ENCODE measurements around the gene NDC80.

The NDC80 gene

GRCh38 chr18:2587788-2588187 is 16.4 kb downstream of the NDC80 start:
- Histone ChIP-seq H4K91ac (ENCODE audit: low read depth, low read length, poor library complexity) (no peak overlapping the region), H2BK15ac (ENCODE audit: low read length) (no peak overlapping the region), H3K14ac (ENCODE audit: low read length) (no peak overlapping the region), H3K4ac (ENCODE audit: low read length) (no peak overlapping the region), H2AK5ac (ENCODE audit: low read depth, low read length) (no peak overlapping the region), H3K4me3 (ENCODE audit: low read length in 2 of 2) (no peak overlapping the region), H3K4me2 (ENCODE audit: insufficient read depth, low read length, poor library complexity, severe bottlenecking) (no peak overlapping the region), H3K79me1 (ENCODE audit: low read depth, low read length) (no peaks in the 10 kb centered on the region), H3K4me1 (ENCODE audit: control insufficient read depth in 2 of 2, insufficient read depth in 1 of 2, low read depth in 1 of 2, low read length in 2 of 2) (no peaks in the 10 kb centered on the region), H2BK120ac (ENCODE audit: low read depth, low read length) (no peak overlapping the region), H3K9ac (ENCODE audit: low read depth, low read length, poor library complexity) (no peak overlapping the region), H3K36me3 (replicated peaks in 1 of 2; ENCODE audit: control insufficient read depth in 2 of 2, insufficient read depth in 2 of 2, low read length in 2 of 2) (peaks cover 15 to 98% of the 10 kb centered on the region in 2 donors), H3K23ac (ENCODE audit: low read depth, low read length, poor library complexity) (no peak overlapping the region), H3K18ac (ENCODE audit: low read length) (no peak overlapping the region), H2AFZ (ENCODE audit: low read length) (no peak overlapping the region), H3K27ac (replicated peaks; ENCODE audit: low read length) (no peak overlapping the region), H3K27me3 (ENCODE audit: control insufficient read depth in 3 of 3, insufficient read depth in 3 of 3, low read depth in 1 of 3, low read length in 3 of 3) (no peaks in the 10 kb centered on the region), H4K8ac (ENCODE audit: low read depth, low read length) (no peak overlapping the region), H2BK5ac (ENCODE audit: low read length) (no peak overlapping the region), H2BK12ac (ENCODE audit: low read length) (no peak overlapping the region), H3K9me3 (replicated peaks in 1 of 2; ENCODE audit: control insufficient read depth in 2 of 2, insufficient read depth in 1 of 2, low read depth in 1 of 2, low read length in 2 of 2) (no peaks in the 10 kb centered on the region)
- no peak for DNase-seq (ENCODE audit: low spot score)
- no CpG with 5 or more reads among the region's 3 CpGs for WGBS, 2 donors (ENCODE audit: extremely low coverage in 2 of 2, insufficient read length in 2 of 2, insufficient replicate concordance in 1 of 2)

DNA sequence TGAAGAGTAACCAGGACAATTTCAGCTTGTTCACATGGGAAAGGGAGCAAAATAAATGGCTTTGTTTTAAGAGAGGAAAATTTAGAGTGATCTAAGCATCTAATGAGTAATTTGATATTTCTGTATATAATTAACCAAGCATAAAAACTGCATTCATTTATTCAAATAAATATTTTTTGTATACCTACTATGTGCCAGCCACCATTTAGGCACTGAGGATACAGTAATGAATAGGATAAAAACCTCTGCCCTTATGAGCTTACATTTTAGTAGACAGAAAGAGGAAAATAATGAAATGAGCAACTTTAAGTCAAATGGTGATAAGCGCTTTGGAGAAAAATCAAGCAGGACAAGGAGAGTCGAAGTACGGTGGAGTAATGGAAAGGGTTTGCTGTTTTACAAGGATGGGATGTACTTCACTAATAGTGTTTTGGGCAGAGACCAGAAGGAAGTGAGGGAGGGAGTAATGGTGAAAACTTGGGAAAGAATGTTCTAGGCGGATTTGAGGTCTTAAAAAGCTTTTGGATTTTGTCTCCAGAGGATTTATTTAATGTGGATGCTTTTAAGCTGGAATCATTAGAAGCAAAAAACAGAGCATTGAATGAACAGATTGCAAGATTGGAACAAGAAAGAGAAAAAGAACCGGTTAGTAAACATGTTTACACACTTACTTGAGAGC is 17.4 kb downstream of the NDC80 start:
- Histone ChIP-seq H4K91ac (ENCODE audit: low read depth, low read length, poor library complexity) (no peak overlapping the region), H3K18ac (ENCODE audit: low read length) (no peak overlapping the region), H4K8ac (ENCODE audit: low read depth, low read length) (no peak overlapping the region), H3K27me3 (ENCODE audit: control insufficient read depth in 3 of 3, insufficient read depth in 3 of 3, low read depth in 1 of 3, low read length in 3 of 3) (no peaks in the 10 kb centered on the region), H3K4me2 (ENCODE audit: insufficient read depth, low read length, poor library complexity, severe bottlenecking) (no peak overlapping the region), H2AK5ac (ENCODE audit: low read depth, low read length) (no peak overlapping the region), H2BK15ac (ENCODE audit: low read length) (no peak overlapping the region), H3K27ac (replicated peaks; ENCODE audit: low read length) (no peak overlapping the region), H2BK120ac (ENCODE audit: low read depth, low read length) (no peak overlapping the region), H3K4ac (ENCODE audit: low read length) (no peak overlapping the region), H3K4me3 (ENCODE audit: low read length in 2 of 2) (no peak overlapping the region), H2BK12ac (ENCODE audit: low read length) (no peak overlapping the region), H3K9me3 (replicated peaks in 1 of 2; ENCODE audit: control insufficient read depth in 2 of 2, insufficient read depth in 1 of 2, low read depth in 1 of 2, low read length in 2 of 2) (no peaks in the 10 kb centered on the region), H3K79me1 (ENCODE audit: low read depth, low read length) (no peaks in the 10 kb centered on the region), H3K14ac (ENCODE audit: low read length) (no peak overlapping the region), H3K9ac (ENCODE audit: low read depth, low read length, poor library complexity) (no peak overlapping the region), H3K36me3 (replicated peaks in 1 of 2; ENCODE audit: control insufficient read depth in 2 of 2, insufficient read depth in 2 of 2, low read length in 2 of 2) (peaks cover 15 to 99% of the 10 kb centered on the region in 2 donors), H2BK5ac (ENCODE audit: low read length) (no peak overlapping the region), H2AFZ (ENCODE audit: low read length) (no peak overlapping the region), H3K23ac (ENCODE audit: low read depth, low read length, poor library complexity) (no peak overlapping the region), H3K4me1 (ENCODE audit: control insufficient read depth in 2 of 2, insufficient read depth in 1 of 2, low read depth in 1 of 2, low read length in 2 of 2) (no peaks in the 10 kb centered on the region)
- no CpG with 5 or more reads among the region's 5 CpGs for WGBS, 2 donors (ENCODE audit: extremely low coverage in 2 of 2, insufficient read length in 2 of 2, insufficient replicate concordance in 1 of 2)
- DNase-seq (ENCODE audit: low spot score), result no peak

GRCh38 chr18:2589345-2590068 is 18.1 kb downstream of the NDC80 start:
- Histone ChIP-seq H3K23ac (ENCODE audit: low read depth, low read length, poor library complexity) (no peak overlapping the region), H4K8ac (ENCODE audit: low read depth, low read length) (no peak overlapping the region), H3K27ac (replicated peaks; ENCODE audit: low read length) (no peak overlapping the region), H2AK5ac (ENCODE audit: low read depth, low read length) (no peak overlapping the region), H3K9ac (ENCODE audit: low read depth, low read length, poor library complexity) (no peak overlapping the region), H2BK12ac (ENCODE audit: low read length) (no peak overlapping the region), H3K27me3 (ENCODE audit: control insufficient read depth in 3 of 3, insufficient read depth in 3 of 3, low read depth in 1 of 3, low read length in 3 of 3) (no peaks in the 10 kb centered on the region), H3K14ac (ENCODE audit: low read length) (no peak overlapping the region), H3K36me3 (replicated peaks in 1 of 2; ENCODE audit: control insufficient read depth in 2 of 2, insufficient read depth in 2 of 2, low read length in 2 of 2) (peaks cover 16 to 100% of the 10 kb centered on the region in 2 donors), H4K91ac (ENCODE audit: low read depth, low read length, poor library complexity) (no peak overlapping the region), H3K18ac (ENCODE audit: low read length) (no peak overlapping the region), H3K4me3 (ENCODE audit: low read length in 2 of 2) (no peak overlapping the region), H3K79me1 (ENCODE audit: low read depth, low read length) (no peaks in the 10 kb centered on the region), H2BK15ac (ENCODE audit: low read length) (no peak overlapping the region), H3K4ac (ENCODE audit: low read length) (no peak overlapping the region), H3K9me3 (replicated peaks in 1 of 2; ENCODE audit: control insufficient read depth in 2 of 2, insufficient read depth in 1 of 2, low read depth in 1 of 2, low read length in 2 of 2) (no peaks in the 10 kb centered on the region), H2BK5ac (ENCODE audit: low read length) (no peak overlapping the region), H3K4me2 (ENCODE audit: insufficient read depth, low read length, poor library complexity, severe bottlenecking) (no peak overlapping the region), H2BK120ac (ENCODE audit: low read depth, low read length) (no peak overlapping the region), H3K4me1 (ENCODE audit: control insufficient read depth in 2 of 2, insufficient read depth in 1 of 2, low read depth in 1 of 2, low read length in 2 of 2) (no peaks in the 10 kb centered on the region), H2AFZ (ENCODE audit: low read length) (no peak overlapping the region)
- DNase-seq (ENCODE audit: low spot score), result no peak
- WGBS, 2 donors (ENCODE audit: extremely low coverage in 2 of 2, insufficient read length in 2 of 2, insufficient replicate concordance in 1 of 2), result no CpG with 5 or more reads among the region's 3 CpGs

DNA sequence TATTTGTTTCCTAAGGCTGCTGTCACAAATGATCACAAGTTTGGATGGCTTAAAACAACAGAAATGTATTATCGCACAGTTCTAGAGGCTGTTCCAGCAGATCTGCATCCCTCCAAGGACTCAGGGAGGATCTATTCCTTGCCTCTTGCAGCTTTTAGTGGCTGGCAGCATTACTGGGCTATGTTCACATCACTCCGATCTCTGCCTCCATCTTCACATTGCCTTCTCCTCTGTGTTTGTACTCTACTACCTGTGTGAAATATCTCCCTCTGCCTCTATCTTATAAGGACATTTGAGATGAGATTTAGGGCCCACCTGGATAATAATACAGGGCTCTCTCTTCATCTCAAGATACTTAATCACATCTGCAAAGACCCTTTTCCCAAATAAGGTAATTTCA is 18.9 kb downstream of the NDC80 start:
- no peak overlapping the region for H4K91ac ChIP-seq (ENCODE audit: low read depth, low read length, poor library complexity)
- DNase-seq (ENCODE audit: low spot score), result no peak
- no peak overlapping the region for H2AK5ac ChIP-seq (ENCODE audit: low read depth, low read length)
- no peak overlapping the region for H3K14ac ChIP-seq (ENCODE audit: low read length)
- no peak overlapping the region for H2BK120ac ChIP-seq (ENCODE audit: low read depth, low read length)
- no peak overlapping the region for H3K4me2 ChIP-seq (ENCODE audit: insufficient read depth, low read length, poor library complexity, severe bottlenecking)
- H3K9ac ChIP-seq (ENCODE audit: low read depth, low read length, poor library complexity), result no peak overlapping the region
- H2AFZ ChIP-seq (ENCODE audit: low read length), result no peak overlapping the region
- H3K4me1 ChIP-seq (ENCODE audit: control insufficient read depth in 2 of 2, insufficient read depth in 1 of 2, low read depth in 1 of 2, low read length in 2 of 2), result no peaks in the 10 kb centered on the region
- H3K79me1 ChIP-seq (ENCODE audit: low read depth, low read length), result no peaks in the 10 kb centered on the region
- no peak overlapping the region for H3K27ac ChIP-seq (replicated peaks; ENCODE audit: low read length)
- H2BK15ac ChIP-seq (ENCODE audit: low read length), result no peak overlapping the region
- H3K9me3 ChIP-seq (replicated peaks in 1 of 2; ENCODE audit: control insufficient read depth in 2 of 2, insufficient read depth in 1 of 2, low read depth in 1 of 2, low read length in 2 of 2), result peaks cover 0 to 1% of the 10 kb centered on the region in 2 donors
- no peak overlapping the region for H3K23ac ChIP-seq (ENCODE audit: low read depth, low read length, poor library complexity)
- no CpG with 5 or more reads among the region's 2 CpGs for WGBS, 2 donors (ENCODE audit: extremely low coverage in 2 of 2, insufficient read length in 2 of 2, insufficient replicate concordance in 1 of 2)
- no peak overlapping the region for H3K4ac ChIP-seq (ENCODE audit: low read length)
- H3K4me3 ChIP-seq (ENCODE audit: low read length in 2 of 2), result no peak overlapping the region
- H3K18ac ChIP-seq (ENCODE audit: low read length), result no peak overlapping the region
- H2BK5ac ChIP-seq (ENCODE audit: low read length), result no peak overlapping the region
- H3K27me3 ChIP-seq (ENCODE audit: control insufficient read depth in 3 of 3, insufficient read depth in 3 of 3, low read depth in 1 of 3, low read length in 3 of 3), result no peaks in the 10 kb centered on the region
- no peak overlapping the region for H2BK12ac ChIP-seq (ENCODE audit: low read length)
- H3K36me3 ChIP-seq (replicated peaks in 1 of 2; ENCODE audit: control insufficient read depth in 2 of 2, insufficient read depth in 2 of 2, low read length in 2 of 2), result peaks cover 19 to 100% of the 10 kb centered on the region in 2 donors
- no peak overlapping the region for H4K8ac ChIP-seq (ENCODE audit: low read depth, low read length)
